Activated CD8-positive, alpha-beta memory T cell treated with anti-CD3 and anti-CD28 coated beads for 48 hours (primary cell): Measurements from ENCODE around the gene TMEM240.
A peak's percentile ranks its signal among the peaks of the same experiment; 100 is the strongest.
"Not testable (repeated sequence)": the region's sequence is repeated elsewhere in the genome, so short reads cannot be mapped to it uniquely, and the experiment has no call there.

Experiments
- DNase-seq, 3 experiments: peaks; one replicate each; pipeline ENCODE4 v3.0.0-alpha.2; 2020; ENCODE audit warnings: low read depth in 2 of 3, low spot score in 2 of 3

TMEM240 gene

DNA sequence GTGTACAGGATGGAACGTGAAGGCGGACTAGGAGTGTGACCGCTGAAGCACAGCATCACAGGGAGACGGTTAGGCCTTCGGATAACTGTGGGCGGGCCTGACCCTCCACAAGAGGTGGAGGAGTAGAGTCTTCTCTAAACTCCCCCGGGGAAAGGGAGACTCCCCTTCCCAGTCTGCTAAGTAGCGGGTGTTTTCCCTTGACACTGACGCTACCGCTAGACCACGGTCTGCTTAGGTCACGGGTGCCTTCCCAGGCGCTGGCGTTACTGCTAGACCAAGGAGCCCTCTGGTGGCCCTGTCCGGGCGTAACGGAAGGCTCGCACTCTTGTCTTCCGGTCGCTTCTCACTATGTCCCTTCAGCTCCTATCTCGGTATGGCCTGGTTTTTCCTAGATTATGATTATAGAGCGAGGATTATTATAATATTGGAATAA lies 35.0 kb downstream of the TMEM240 start:
- DNase-seq, result not testable (repeated sequence)

DNA sequence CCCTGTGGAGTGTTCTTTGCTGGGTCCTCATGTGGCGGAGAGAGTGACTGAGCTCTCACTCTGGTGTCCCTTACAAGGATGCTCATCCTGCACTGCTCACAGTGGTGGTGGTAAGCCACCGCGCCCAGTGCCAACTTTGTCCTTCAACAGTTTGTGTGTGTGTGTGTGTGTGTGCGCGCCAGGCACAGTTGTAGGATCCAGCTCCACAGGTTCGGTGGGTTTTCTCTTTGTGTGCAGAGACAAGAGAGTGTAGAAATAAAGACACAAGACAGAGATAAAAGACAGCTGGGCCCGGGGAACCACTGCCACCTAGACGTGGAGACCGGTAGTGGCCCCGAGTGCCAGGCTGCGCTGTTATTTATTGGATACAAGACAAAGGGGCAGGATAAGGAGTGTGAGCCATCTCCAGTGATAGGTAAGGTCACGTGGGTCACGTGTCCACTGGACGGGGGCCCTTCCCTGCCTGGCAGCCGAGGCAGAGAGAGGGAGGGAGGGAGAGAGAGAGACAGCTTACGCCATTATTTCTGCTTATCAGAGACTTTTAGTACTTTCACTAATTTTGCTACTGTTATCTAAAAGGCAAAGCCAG lies 35.6 kb downstream of the TMEM240 start:
- peak; percentile 38 to 49 (median 45) for DNase-seq

DNA sequence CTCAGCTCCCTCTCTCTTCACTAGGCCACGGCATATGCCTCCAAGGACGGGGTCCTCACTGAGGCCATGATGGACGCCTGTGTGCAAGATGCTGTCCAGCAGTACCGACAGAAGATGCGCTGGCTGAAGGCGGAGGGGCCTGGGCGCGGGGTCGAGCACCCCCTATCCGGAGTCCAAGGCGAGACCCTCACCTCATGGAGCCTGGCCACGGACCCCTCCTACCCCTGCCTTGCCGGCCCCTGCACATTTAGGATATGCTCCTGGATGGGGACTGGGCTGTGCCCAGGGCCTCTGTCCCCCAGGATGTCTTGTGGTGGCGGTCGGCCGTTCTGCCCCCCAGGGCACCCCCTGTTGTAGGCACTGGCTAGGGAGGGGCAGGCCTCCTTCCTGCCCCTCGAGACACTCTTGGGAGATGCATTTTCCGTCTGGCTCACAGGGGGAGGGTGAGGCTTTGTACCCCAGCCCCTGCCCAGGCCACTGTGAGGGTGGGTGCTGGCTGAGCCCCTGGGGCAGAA lies 44.9 kb downstream of the TMEM240 start:
- DNase-seq, result not testable (repeated sequence)

DNA sequence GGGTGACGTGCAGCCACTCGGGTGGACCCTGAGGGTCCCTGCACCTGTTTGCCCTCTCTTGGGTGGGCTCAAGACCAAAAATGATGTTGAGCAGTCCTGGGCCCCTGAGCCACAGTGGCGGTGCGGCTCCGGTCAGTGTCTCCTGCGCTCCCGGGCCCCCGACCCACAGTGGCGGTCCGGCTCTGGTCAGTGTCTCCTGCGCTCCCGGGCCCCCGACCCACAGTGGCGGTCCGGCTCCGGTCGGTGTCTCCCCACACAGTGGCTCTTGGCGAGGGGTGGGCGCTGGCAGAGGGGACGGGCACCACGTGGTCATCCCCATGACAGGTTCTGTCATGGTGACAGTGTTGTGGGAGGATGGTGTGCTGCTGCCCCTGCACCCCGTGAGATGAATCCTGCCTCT lies 46.1 kb downstream of the TMEM240 start:
- DNase-seq, result not testable (repeated sequence)

DNA sequence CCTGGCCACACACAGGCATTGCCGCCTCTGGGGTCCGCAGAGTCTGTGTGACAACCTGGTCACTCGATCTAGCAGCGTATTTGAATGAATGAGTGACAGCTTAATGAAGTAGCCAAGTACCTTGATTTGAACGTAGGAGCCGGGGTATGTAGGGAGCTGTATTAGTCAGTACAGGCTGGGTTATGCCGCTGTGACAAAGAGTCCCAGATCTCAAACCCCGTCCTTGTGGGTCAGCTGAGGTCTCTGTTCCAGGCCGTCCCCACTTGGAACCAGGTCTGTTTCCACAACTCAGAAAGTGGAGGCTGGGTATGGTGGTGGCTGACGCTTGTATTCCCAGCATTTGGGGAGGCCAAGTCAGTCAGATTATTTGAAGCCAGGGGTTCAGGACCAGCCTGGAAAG lies 48.8 kb downstream of the TMEM240 start:
- DNase-seq, result no peak

DNA sequence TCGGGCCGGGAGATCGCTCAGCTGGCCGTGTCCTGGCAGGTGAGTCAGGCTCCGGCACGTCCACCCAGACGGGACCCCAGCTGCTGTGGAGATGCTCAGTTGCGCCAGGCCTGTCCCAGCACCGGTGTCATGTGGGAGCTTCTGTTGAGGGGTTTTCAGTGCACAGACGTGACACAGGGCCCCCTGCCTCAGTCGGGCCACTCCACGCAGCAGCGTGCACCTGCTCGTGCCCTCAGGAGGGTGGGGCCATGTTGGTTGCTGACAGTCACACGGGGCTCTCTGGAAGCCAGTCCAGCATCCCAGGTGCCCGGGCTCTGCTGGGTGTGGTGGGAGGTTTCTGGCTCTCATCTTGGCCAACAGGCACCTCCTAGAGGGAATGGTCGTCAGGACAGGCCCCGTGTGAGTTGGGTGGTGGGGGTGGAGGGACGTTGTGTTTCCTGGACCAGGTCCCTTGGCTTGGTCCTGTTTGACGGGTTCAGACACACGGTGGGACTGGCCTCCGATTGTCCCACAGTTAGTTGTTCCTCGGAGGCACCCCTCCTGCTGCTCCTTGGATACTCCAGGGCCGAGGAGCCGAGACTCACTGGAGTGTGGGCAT lies 49.7 kb downstream of the TMEM240 start:
- no peak for DNase-seq

DNA sequence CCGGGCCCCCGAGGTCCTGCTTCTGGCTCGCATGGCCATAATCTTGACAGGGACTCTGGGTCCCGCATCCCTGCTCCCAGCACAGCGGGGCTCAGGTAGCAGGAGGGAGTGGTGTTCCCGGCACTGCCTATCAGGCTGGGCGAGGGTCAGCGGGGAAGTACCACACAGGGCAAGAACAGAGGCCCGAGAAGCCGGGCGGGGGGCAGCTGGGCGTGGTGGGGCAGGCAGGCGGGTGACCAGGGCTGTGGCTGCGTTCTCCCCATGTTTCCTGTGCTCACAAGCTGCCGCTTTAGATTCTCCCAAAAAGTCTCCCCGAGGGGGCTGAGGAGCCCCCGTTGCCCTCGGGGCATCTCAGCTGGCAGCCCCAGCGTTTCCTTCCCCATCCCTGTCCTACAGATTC lies 50.6 kb downstream of the TMEM240 start:
- no peak for DNase-seq

DNA sequence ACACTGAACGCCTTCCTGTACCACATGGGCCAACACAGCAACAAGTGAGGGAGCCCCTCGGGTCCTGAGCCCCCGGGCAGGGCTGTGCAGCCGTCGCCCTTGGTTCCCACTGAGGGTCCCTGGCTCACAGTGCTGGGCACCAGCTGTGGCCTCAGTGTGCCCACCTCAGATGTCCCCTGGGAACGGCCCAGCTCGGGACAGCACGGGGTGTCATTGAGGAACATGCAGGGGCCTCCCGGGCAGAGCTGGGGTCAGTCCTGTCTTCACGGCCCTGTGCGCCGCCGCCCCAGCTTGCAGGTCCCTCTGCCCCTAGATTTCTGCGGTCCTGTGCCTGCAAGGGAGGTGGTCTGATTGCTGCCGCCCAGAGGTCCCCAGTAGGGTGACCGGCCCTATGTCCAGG lies 51.2 kb downstream of the TMEM240 start:
- DNase-seq, result no peak

DNA sequence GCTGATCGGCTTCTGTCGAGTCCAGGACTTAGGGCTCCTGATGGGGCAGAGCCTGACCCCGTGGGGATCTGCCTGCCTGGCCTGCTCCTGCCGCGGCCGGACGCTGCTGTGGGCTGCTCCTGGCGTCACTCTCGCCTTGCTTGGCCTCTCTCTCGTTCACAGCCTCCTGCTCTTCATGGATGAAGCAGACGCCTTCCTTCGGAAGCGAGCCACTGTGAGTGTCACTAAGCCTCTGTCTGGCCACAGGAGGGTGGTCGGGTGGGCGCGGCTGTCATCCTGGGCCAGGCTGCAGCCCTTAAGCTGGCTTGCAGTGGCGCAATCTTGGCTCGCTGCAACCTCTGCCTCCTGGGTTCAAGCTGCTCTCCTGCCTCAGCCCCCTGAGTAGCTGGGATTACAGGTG lies 52.7 kb downstream of the TMEM240 start:
- DNase-seq, result no peak

DNA sequence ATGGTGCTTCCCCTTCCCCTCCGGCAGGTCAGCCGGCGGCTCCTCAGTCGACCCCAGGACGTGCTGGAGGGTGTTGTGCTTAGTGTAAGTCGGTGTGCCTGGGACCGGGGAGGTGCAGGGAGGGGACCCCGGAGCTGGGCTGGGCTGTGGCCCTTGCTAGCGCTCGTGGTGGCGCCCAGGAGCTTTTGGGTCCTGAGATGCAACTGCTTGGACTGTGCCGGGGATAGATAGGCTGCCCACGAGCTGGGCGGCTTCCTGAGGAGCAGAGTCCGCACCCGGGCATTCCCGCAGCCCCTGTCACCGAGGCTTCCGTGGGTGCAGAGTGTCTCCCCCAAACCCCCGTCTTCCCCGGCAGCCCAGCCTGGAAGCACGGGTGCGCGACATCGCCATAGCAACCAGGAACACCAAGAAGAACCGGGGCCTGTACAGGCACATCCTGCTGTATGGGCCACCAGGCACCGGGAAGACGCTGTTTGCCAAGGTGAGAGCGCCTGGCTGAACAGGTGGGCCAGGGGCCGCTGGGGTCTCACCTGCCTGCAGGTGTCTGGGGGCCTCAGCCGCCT lies 54.6 kb downstream of the TMEM240 start:
- DNase-seq, result not testable (repeated sequence)

DNA sequence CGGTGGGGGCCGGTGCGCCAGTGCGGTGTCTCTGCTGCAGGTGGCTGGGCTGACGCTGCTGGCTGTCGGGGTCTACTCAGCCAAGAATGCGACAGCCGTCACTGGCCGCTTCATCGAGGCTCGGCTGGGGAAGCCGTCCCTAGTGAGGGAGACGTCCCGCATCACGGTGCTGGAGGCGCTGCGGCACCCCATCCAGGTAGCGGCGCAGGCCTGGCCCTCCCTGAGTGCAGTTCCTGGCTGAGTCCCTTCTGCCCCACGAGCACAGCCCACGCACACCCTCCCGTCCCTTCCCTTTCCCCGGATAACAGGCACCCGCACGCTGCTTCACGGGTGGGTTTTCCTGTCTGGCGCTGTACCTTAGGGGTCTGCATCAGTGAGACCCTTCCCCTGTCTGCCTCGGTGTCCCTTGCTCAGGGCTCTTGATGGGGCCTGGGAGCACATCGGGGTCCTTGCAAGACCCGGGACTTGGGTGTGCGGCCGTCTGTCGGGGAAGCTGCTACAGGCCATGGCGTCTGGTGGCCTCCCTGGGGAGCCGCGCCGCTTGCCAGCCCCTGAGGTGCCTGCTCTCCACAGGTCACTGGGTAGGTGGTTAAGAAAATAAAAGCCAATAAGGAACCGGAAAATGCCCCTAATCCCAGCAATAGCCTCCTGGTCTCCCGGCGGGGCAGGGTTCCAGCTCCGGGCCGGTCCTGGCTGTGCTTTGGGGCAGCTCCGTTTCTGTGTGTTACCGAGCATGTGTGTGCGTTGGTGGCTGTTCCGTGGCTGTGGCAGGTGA lies 55.3 kb downstream of the TMEM240 start:
- not testable (repeated sequence) for DNase-seq
